Measurements from ENCODE around the gene PCBP3. TPM values are rescaled to one million over a fixed set of nuclear protein-coding genes. Genes with fewer than 3 reads are reported as not detected.

PCBP3 gene
- total and polyA plus RNA-seq, 2 of the 13 experiments (the other 11 are each of a cell fraction or from before 2014, with no cell fraction given) = not detected

GRCh38 chr21:45876381-45877170 lies 233.1 kb downstream of the PCBP3 start (continued):
- no peak for TF ChIP-seq ZEB1 (IDR thresholded peaks at IDR 0.05; ENCODE audit: insufficient replicate concordance, low read depth)

GRCh38 chr21:45877171-45877438 lies 233.6 kb downstream of the PCBP3 start:
- Histone ChIP-seq H3K27me3 (ENCODE audit: control insufficient read depth in 1 of 2, insufficient read depth in 2 of 2, low read length in 2 of 2) (peaks cover 13 to 78% of the 10 kb centered on the region in 2 experiments), H3K4me1 (ENCODE audit: insufficient read depth, low read length) (0 out of 2 replicates have a peak, but pooled peaks cover 9% of the 10 kb centered on the region), H4K20me1 (ENCODE audit: insufficient read depth, low read length) (no peaks in the 10 kb centered on the region), H3K4me3 (replicated peaks in 1 of 3; ENCODE audit: insufficient read depth in 1 of 3, low read depth in 2 of 3, low read length in 3 of 3) (no peak overlapping the region), H3K9ac (ENCODE audit: insufficient read depth, low read depth, low read length) (no peak overlapping the region), H3K36me3 (replicated peaks in 1 of 2; ENCODE audit: control insufficient read depth in 1 of 2, insufficient read depth in 2 of 2, low read length in 2 of 2) (no peaks in the 10 kb centered on the region), H3K9me3 (ENCODE audit: low read length) (no peaks in the 10 kb centered on the region), H3K4me2 (ENCODE audit: low read depth, low read length) (no peak overlapping the region), H3K27ac (ENCODE audit: extremely low read length, insufficient read depth, low read length) (no peak overlapping the region), H3K79me2 (ENCODE audit: insufficient read depth, low read length) (no peaks in the 10 kb centered on the region), H2AFZ (ENCODE audit: low read length) (no peak overlapping the region)
- intact Hi-C loops (cut with micrococcal nuclease; ENCODE audit: unreplicated experiment) (no loop called here), in situ Hi-C loops (cut with HindIII; ENCODE audit: extremely low pct_ligation_motif_present, low pct_unique_long_range_greater_than_20kb) (no loop called here)
- DNase-seq (ENCODE audit: low spot score) (no peak), ATAC-seq (no peak), FAIRE-seq (no peak)
- POLR2A ChIA-PET = no interaction called here
- no TSS peak for BruUV-seq (replicated peaks)
- CTCF ChIA-PET (ENCODE audit: low intra/inter-chr PET ratio, low total read pairs) = no interaction called here
- 24% methylated on average over 6 of the region's 6 CpGs for WGBS (ENCODE audit: low lambda C conversion rate)
- TF ChIP-seq ZNF180 (CRISPR knock-in tag; IDR thresholded peaks at IDR 0.05; ENCODE audit: borderline replicate concordance, low read depth) = no peak
- no peak for TF ChIP-seq ZBTB7A (CRISPR knock-in tag; IDR thresholded peaks at IDR 0.05)
- no peak for TF ChIP-seq EZH2 (conservative IDR thresholded peaks at IDR 0.05; ENCODE audit: low read depth, low read length)
- TF ChIP-seq ZNF839 (CRISPR knock-in tag; IDR thresholded peaks at IDR 0.05; ENCODE audit: borderline replicate concordance) = no peak
- TF ChIP-seq AKAP8 (CRISPR knock-in tag; IDR thresholded peaks at IDR 0.05) = no peak
- no peak for TF ChIP-seq SPEN (CRISPR knock-in tag; IDR thresholded peaks at IDR 0.05; ENCODE audit: low read depth)
- no peak for TF ChIP-seq ZFP82 (CRISPR knock-in tag; IDR thresholded peaks at IDR 0.05; ENCODE audit: borderline replicate concordance)

All from HepG2 (cell line).